Lung (tissue), 12 donors: ENCODE data around the gene ATF6B. TPM values are rescaled to one million over a fixed set of nuclear protein-coding genes. Genes with fewer than 3 reads are reported as not detected.
"Not testable (repeated sequence)": the region's sequence is repeated elsewhere in the genome, so short reads cannot be mapped to it uniquely, and the experiment has no call there.

Experiments used
- ATAC-seq: fragments of 200-7000 bp; cut with Tn5 transposase; one replicate; pipeline ENCODE4 v1.9.1; 2020; ENCODE audit warnings: moderate number of reproducible peaks; ENCODE audit not compliant: insufficient read depth, low FRiP score
- DNase-seq, 3 donors: peaks; one replicate each; pipeline ENCODE4 v3.0.0-alpha.2; 2013 to 2017
- H3K27ac ChIP-seq, 2 donors: one replicate each; pipeline ENCODE4 v1.5.1; 2013; ENCODE audit warnings: mild to moderate bottlenecking in 2 of 2, moderate library complexity in 2 of 2, control low read depth in 1 of 2, inconsistent platforms in 1 of 2, low read depth in 1 of 2, low read length in 1 of 2
- H3K27me3 ChIP-seq, 3 donors: one replicate each; pipeline ENCODE4 v1.5.1; 2013; ENCODE audit warnings: low read length in 2 of 3; ENCODE audit not compliant: control insufficient read depth in 3 of 3, insufficient read depth in 3 of 3
- H3K36me3 ChIP-seq, 4 donors: one replicate each; pipeline ENCODE4 v1.5.1; 2013; ENCODE audit warnings: low read length in 4 of 4, mild to moderate bottlenecking in 1 of 4, moderate library complexity in 1 of 4; ENCODE audit not compliant: control insufficient read depth in 4 of 4, insufficient read depth in 4 of 4
- H3K4me1 ChIP-seq, 5 donors: one replicate each; pipeline ENCODE4 v1.5.1; 2013; ENCODE audit warnings: low read length in 5 of 5, mild to moderate bottlenecking in 2 of 5, moderate library complexity in 1 of 5; ENCODE audit not compliant: control insufficient read depth in 5 of 5, insufficient read depth in 5 of 5
- H3K4me3 ChIP-seq: one replicate; pipeline ENCODE4 v1.5.1; 2013; ENCODE audit warnings: mild to moderate bottlenecking, control low read depth, moderate library complexity
- H3K9ac ChIP-seq, 2 donors: one replicate each; pipeline ENCODE4 v1.5.1; 2013; ENCODE audit warnings: low read length in 2 of 2, control low read depth in 1 of 2; ENCODE audit not compliant: insufficient read depth in 1 of 2
- H3K9me3 ChIP-seq, 4 donors: one replicate each; pipeline ENCODE4 v1.5.1; 2013; ENCODE audit warnings: low read length in 3 of 4, mild to moderate bottlenecking in 1 of 4, moderate library complexity in 1 of 4; ENCODE audit not compliant: control insufficient read depth in 4 of 4, insufficient read depth in 3 of 4
- CTCF ChIP-seq: IDR thresholded peaks from 2 replicates; pipeline ENCODE4 v1.5.1; 2012; ENCODE audit warnings: mild to moderate bottlenecking; ENCODE audit errors: control extremely low read depth, extremely low read depth
- WGBS, 2 donors: extraction: QIAGEN DNeasy Blood & Tissue Kit; methylation state at CpG; one replicate each; pipeline ENCODE4 v1.1.7; 2013; 5-methylcytosine and 5-hydroxymethylcytosine counted together
- polyA plus RNA-seq, 2 donors: library from polyadenylated mRNA; stranded (reverse); fragments of 200-250 nt; gene quantifications; one replicate each; pipeline ENCODE4 v1.2.1, GENCODE V29; 2013
- total RNA-seq, 2 donors: library from RNA; depleted of rRNA in 1 of 2; stranded (reverse); fragments of >200 nt in 1 of 2; gene quantifications; one replicate each; pipeline ENCODE4 v1.2.1, GENCODE V29; 2014 to 2021
- donor health status: control.
- donor health status: control.
- donor health status: Bipolar disorder and iron deficiency.
- donor health status: healthy.
- donor health status: DM: yes; HTN: yes; CAD: no.

ATF6B gene
- total and polyA plus RNA-seq, 4 donors: 50.1 to 101 (median 62.4) TPM

- Histone ChIP-seq H3K36me3 (no peaks in the 10 kb centered on the region), H3K9me3 (no peaks in the 10 kb centered on the region), H3K27ac (no peak overlapping the region), H3K4me1 (peaks cover 9 to 20% (median 12%) of the 10 kb centered on the region in 5 donors), H3K27me3 (peaks cover 0 to 14% (median 0%) of the 10 kb centered on the region in 3 donors), H3K9ac (no peak overlapping the region), H3K4me3 (no peak overlapping the region)
- no peak for ATAC-seq
- DNase-seq: no peak
- 78 to 87% methylated on average over 4 of the region's 4 CpGs for WGBS, 2 donors
- TF ChIP-seq CTCF: no peak
Measured at GRCh38 chr6:32105433-32105832, 22.6 kb downstream of the ATF6B start.

GRCh38 chr6:32102255-32102654, 25.8 kb downstream of the ATF6B start:
- H3K9ac ChIP-seq: no peak overlapping the region
- ATAC-seq: no peak
- WGBS, 2 donors: 94 to 98% methylated on average over 3 of the region's 3 CpGs

GRCh38 chr6:32100251-32100650, 27.8 kb downstream of the ATF6B start:
- not testable (repeated sequence) for H3K9ac ChIP-seq, H3K4me3 ChIP-seq, H3K9me3 ChIP-seq, H3K27ac ChIP-seq, ATAC-seq, DNase-seq
- Histone ChIP-seq H3K36me3 (peaks cover 0 to 26% (median 0%) of the 10 kb centered on the region in 4 donors), H3K27me3 (peaks cover 4 to 33% (median 10%) of the 10 kb centered on the region in 3 donors), H3K4me1 (peaks cover 0 to 14% (median 7%) of the 10 kb centered on the region in 5 donors)
- 86 to 94% methylated on average over 8 of the region's 8 CpGs for WGBS, 2 donors

More at GRCh38 chr6:32102255-32102654, 25.8 kb downstream of the ATF6B start:
- Histone ChIP-seq H3K36me3 (peaks cover 0 to 7% (median 0%) of the 10 kb centered on the region in 4 donors), H3K27ac (no peak overlapping the region), H3K27me3 (peaks cover 0 to 15% (median 2%) of the 10 kb centered on the region in 3 donors), H3K4me3 (no peak overlapping the region), H3K9me3 (no peaks in the 10 kb centered on the region), H3K4me1 (peaks cover under 1 to 9% (median 3%) of the 10 kb centered on the region in 5 donors)
- TF ChIP-seq CTCF: no peak
- no peak for DNase-seq

GRCh38 chr6:32097364-32097763, 30.7 kb downstream of the ATF6B start:
- Histone ChIP-seq H3K27ac (no peak overlapping the region), H3K4me1 (peaks cover 0 to 41% (median 16%) of the 10 kb centered on the region in 5 donors), H3K9me3 (peaks cover 0 to 5% (median 0%) of the 10 kb centered on the region in 4 donors), H3K27me3 (peaks cover 4 to 37% (median 10%) of the 10 kb centered on the region in 3 donors), H3K36me3 (peaks cover 0 to 26% (median 0%) of the 10 kb centered on the region in 4 donors), H3K9ac (no peak overlapping the region), H3K4me3 (no peak overlapping the region)
- no peak for TF ChIP-seq CTCF
- DNase-seq: no peak
- no peak for ATAC-seq
- 94 to 95% methylated on average over 3 of the region's 3 CpGs for WGBS, 2 donors
